Measurements from ENCODE around the gene TRAF3IP1.
"Not testable (repeated sequence)": the region's sequence is repeated elsewhere in the genome, so short reads cannot be mapped to it uniquely, and the experiment has no call there.

The TRAF3IP1 gene, protein sequence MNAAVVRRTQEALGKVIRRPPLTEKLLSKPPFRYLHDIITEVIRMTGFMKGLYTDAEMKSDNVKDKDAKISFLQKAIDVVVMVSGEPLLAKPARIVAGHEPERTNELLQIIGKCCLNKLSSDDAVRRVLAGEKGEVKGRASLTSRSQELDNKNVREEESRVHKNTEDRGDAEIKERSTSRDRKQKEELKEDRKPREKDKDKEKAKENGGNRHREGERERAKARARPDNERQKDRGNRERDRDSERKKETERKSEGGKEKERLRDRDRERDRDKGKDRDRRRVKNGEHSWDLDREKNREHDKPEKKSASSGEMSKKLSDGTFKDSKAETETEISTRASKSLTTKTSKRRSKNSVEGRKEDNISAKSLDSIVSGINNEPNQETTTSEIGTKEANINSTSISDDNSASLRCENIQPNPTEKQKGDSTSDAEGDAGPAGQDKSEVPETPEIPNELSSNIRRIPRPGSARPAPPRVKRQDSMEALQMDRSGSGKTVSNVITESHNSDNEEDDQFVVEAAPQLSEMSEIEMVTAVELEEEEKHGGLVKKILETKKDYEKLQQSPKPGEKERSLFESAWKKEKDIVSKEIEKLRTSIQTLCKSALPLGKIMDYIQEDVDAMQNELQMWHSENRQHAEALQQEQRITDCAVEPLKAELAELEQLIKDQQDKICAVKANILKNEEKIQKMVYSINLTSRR

DNA sequence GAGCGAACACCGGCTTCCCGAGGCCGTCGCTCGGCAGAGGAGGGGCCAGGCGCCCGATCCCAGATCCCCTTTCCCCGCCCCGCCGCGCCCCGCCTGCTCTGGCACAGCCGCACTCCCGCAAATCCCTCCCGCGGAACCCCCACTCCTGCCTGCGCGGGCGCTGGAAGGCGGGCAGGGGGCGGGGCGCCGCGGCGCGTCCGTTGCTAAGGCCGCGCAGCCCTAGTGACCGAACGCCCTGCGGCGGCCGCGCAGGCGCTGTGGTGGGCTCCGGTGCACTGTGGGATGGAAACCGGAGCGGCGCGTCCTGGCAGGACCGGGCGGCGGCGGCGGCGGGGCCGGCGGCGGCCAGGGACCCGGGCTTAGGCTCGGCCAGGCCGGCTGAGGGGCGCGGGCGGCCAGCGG is at the start of gene TRAF3IP1:
Gene TRAF3IP1 (plus strand): TSS at position 273 of the 402 bp plus-strand sequence. CDS start 145 bp downstream, outside the sequence.
- in situ Hi-C loops (cut with MboI; ENCODE audit: low sequenced_read_pairs) = no loop called here

DNA sequence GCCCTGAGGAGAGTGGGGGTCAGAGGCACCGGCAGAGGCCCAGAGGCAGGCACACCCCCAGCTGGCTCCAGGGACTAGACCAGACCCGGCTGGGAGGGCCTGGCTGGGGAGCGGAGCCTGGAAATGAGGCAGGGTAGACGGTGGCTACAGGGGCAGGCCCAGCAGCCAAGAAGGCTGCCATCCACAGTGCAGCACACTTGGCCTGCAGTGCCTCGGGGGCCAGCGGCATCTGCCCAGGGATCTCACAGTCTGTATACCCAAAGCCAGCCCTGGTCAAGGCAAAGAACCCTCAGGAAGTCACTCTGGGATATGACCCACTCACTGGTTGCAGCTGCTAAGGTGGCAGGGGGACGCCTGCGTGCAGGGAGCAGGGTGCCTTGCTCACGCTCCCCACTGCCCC is 49.7 kb upstream of the TRAF3IP1 start:
- in situ Hi-C loops (cut with MboI; ENCODE audit: low sequenced_read_pairs) = no loop called here

DNA sequence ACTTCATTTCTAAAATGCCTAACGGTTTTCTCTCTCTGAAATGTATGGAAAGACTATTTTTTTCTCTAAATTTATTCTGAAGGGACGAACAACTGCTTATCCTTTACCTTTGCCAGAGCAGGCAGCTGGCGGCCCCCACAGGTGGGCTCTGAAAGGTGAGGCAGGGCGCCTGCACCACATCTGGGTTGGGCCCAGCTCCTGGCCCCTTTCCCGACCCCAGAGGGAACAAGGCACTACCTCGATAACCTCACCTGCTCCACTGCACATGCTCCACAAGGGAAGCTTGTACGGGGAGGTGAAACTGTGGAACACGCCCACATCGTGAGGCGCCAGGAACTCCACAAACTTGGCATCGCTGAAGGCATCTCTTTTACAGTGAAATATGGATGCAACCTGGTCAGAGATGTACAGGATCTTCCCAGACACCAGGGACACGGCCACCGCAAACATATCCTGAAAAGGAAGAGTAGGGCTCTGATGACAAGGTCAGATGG is 49.2 kb upstream of the TRAF3IP1 start:
- in situ Hi-C loops (cut with MboI; ENCODE audit: low sequenced_read_pairs) = no loop called here

DNA sequence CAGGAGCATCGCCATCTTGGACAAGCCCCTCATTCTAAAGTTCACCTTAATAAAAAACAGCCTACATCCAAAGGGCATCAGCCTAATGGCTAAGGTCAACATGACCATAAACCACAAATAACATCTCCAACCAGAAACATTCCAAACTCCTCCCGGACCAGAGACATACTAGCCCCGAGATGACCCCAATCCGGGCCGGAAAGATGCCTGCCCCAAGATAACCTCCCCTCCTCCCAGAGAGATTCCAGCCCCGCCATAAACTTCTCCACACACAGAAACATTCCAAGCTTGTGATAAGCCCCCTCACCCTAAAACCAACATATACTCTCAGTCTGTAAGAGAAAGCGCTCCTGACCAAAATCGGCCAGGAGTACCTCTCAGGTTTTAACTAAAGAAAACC is 48.6 kb upstream of the TRAF3IP1 start:
- in situ Hi-C loops (cut with MboI; ENCODE audit: low sequenced_read_pairs) = not testable (repeated sequence)

DNA sequence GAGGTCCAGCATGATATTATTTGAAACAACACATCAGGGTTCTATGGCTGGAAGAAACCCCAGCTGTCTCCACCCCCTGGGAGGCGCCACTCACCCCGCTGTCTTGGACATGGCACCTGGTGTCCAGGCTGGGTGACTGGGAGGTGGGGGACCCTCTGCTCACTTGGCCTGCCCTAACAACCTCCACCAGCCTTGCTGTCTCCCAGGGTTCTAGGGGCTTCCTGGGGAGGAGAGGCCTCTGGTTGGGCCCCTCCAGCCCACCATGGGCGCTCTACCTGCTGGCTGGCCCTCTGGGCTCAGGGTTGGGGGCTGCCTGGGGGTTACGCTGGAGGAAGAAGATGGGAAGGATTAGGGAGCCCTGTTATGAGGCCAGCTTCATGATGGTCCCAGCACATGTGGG is 48.2 kb upstream of the TRAF3IP1 start:
- in situ Hi-C loops (cut with MboI; ENCODE audit: low sequenced_read_pairs) = no loop called here

DNA sequence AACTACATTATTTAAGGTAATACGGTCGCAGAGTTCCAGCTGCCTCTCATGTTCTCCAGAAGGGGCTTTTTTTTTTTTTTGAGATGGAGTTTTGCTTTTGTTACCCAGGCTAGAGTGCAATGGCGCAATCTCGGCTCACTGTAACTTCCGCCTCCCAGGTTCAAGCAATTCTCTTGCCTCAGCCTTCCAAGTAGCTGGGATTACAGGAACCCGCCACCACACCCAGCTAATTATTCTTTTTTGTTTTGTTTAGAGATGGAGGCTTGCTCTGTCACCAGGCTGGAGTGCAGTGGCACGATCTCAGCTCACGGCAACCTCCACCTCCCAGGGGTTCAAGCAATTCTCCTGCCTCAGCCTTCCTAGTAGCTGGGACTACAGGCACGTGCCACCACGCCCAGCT is 46.9 kb upstream of the TRAF3IP1 start:
- in situ Hi-C loops (cut with MboI; ENCODE audit: low sequenced_read_pairs) = not testable (repeated sequence)

DNA sequence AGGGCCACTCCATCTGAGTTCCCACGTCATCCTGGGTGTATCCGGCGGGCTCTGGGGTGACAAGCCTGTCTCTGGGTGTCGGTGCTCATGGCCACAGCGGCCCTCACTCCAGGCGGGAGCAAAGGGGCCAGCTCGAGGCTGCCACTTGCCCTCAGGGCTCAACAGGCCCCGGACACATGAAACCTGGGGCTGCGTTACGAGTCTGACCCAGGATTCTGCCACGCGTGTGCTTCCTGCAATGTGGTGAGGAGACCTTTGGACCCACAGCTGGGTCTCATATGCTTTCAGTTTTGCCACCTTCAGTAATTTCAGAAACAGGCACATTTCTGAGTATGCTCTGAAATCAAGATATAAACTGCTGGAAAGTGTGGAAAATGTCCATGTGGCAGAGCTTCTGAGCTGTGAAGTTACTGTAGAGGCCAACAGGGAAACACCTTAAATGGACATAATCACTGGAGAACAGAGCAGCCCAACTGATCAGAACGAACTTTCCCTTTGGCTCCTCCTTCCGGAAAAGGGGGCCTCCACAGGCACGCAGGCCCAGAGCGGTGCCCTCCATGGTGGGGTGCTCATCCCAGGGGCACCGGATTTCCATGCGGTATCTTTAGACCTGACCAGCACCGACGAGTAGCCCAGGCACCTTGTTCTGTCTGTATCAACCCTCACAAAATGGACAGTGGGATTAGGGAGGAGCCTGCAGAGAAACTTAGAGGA is 46.0 kb upstream of the TRAF3IP1 start:
- in situ Hi-C loops (cut with MboI; ENCODE audit: low sequenced_read_pairs) = no loop called here

DNA sequence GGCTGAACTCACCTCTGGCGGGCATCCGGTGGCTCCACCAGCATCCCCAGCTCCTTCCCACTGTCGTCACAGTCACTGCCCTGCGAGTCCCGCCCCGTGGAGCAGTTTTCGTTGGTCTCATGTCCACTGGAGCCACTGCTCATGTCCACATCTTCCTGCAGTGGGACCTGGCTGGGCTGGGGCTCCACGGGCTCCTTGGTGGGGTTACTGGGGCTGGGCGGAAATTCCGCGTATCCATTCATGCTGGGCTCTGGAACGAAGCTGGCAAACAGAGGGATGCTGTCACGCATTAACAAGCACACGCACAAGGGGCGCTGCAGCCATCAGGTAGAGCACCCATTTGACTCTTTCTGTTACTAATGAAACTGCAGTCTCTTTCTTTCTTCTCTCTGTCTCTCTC is 42.6 kb upstream of the TRAF3IP1 start:
- in situ Hi-C loops (cut with MboI; ENCODE audit: low sequenced_read_pairs) = no loop called here

DNA sequence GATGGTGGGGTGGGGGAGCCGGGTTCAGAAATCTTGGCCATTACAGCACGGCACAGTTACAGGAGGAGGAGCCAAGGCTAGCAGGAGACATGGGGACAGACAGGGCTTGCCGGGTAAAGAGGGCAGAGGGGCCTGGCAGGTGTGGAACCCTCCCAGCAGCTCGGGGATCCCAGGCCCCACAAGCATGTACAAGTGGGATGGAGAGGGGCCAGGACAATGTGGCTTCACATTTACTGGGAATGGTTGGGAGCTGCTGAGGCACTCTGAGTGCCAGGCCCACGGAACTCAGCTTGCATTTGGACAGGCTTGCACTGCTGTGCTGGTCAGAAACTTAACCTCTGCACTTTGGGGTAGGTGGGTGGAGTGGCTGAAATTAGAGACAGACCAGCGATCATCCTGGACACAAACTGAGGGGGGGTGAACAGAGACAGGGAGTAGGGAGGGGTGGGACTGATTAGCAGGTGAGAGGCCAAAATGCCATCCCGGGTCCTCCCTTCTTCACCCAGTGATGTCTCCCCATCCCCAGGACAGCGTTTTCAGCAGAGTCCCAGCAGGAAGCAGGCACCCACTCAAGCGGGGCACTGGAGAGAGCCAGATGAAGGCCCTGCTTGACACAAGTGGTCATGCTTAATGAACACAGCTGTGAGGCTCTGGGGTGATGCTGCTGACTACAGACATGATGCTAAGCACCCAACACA is 41.5 kb upstream of the TRAF3IP1 start:
- in situ Hi-C loops (cut with MboI; ENCODE audit: low sequenced_read_pairs) = no loop called here

DNA sequence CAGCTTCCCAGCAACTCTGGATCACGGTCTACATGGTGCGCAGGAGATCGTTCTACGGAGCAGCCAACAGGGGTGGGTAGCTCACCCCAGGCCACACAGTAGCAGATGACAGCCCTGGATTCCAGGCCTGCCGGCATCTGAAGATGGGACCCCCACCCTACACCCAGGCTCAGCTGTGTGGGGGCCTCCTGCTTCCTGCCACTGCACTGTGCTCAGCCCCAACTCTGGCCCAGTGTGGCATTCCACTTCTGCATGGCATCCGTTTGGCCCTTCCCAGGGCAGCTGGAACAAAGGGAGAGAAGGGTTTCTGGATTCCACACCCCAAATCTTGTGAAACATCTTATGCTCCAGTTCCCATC is 41.0 kb upstream of the TRAF3IP1 start:
- in situ Hi-C loops (cut with MboI; ENCODE audit: low sequenced_read_pairs) = no loop called here

DNA sequence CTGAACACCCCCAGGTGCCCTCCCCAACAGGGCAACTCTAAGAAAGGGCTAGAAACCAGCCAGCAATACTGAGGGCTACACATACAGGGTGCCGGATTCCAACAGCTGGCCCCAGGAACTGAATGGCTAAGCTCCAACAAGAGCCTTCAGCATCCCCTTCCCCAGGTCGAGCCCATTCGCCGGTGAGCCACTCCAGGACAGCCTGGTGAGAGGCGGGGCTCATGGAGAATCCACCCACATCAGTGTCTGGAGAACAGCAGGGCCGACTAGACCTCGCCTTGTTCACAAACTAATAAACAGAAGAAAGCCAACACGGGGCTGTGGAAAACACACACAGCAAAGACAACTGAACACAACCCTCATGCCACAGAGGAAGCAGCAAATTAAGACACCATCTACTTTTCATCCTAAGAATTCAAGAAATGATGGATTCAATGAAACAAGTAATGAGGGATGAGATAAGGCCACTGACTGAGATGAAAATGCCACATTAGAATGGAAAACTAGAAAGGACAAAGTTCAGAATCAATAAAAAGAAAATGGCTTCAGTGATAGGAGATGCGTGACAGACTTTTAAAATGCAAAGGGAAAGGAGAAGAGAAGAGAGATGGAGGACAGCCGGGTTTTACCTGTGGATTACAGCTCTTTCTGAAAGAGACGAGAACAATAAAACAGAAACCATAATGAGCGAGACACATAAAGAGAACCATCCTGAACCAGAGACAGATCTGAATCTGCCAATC is 40.1 kb upstream of the TRAF3IP1 start:
- in situ Hi-C loops (cut with MboI; ENCODE audit: low sequenced_read_pairs) = no loop called here

DNA sequence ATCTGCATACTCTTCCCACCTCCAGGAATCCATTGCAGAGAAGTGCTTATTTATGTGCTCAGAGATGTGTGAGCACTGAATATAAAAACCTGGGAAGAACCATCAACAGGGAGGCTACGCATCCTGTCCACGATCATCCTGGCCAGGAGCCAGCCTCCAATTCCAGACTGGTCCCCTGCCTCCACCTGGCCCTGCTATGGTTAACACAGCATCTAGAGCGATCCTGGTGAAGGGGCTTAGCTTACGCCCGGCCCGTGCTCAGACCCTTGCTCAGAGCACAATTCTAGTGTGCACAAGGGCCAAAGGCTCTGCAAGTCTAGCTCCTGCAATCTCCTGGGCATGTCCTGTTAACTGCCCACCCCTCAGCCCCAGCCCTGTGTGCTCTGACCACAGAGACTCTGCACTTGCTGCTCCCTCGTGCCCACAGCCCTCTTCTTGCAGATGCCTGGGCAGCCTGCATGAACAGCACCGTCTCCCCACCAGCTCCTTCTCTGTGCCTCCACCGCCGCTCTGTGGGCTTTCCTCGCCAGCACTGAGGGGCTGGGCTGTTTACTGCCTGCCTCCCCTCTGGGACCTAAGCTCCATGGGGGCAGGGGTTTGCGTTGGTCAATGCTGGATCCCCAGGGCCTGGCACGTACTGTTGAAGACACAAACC is 38.4 kb upstream of the TRAF3IP1 start:
- in situ Hi-C loops (cut with MboI; ENCODE audit: low sequenced_read_pairs) = no loop called here

DNA sequence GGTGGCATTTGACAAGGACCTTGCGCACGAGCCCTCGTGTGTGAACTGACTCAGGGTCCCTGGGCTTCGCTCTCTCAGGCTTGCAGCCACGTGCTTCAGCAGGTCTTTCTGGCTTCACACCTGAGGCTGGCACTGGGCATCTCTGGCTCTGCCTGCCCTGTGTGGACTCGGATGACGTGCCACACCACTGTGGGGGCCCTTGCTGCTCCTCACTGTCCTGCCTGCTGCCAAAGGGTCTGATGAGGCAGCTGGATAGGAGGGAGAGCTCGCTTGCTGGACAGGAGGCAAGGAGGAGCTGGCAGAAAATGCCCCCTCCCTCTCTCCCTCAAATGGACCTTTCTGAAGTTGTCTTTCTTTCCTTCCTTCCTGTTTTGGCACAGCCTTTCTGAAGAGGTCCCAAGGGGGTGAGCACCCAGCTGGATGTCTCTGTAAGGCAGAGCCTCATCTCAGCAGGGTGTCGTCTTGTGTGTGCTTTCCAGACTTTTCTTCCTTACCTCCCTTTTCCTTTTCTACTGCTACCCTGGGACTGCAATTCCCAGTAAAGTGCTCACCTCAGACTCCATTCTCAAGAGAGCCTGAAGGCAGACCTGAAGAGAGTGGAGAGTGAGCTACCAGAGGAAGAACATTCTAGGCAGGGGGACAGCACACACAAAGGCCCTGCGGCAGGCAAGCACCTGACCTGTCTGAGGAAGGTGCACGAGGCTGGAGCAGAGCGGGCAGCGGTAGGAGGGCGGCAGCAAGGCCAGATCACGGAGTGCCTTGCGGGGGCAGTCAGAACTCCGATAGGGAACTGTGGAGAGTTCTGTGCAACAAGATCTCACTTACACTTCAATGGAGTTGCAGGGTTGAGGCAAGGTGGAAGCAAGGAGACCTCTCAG is 37.2 kb upstream of the TRAF3IP1 start:
- in situ Hi-C loops (cut with MboI; ENCODE audit: low sequenced_read_pairs) = no loop called here

DNA sequence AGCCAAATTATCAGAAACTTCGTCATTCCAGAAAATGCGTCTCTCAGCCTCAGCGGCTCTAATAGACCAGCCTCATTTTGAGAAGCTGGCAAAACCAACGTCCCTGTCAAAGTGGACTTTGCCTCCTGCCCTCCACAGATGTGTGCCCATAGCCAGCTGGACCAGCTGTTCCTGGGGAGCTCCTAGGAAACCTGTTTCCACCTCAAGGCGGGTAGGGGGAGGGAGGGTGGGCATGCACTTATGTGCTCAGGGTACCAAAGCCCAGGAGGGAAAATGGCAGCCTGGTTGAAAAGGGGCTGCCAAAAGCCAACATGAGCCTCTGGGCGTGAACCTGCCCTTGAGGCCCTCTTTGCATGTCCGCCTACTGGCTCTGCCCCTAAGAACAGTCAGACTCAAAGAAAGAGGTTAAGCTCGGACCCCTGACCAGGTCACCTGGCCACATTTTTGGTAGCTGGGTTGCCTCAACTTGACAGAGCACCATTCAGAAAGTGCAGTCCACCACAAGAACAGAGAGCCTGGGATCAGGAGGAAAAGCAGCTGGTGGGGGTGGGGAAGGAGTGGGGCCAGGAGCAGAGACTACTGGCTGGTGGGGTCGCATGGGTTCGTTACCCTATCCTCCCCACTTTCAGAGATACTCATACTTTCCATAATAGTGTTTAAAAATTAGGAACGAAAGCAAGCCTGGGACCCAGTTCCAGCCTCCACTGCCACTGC is 35.4 kb upstream of the TRAF3IP1 start:
- in situ Hi-C loops (cut with MboI; ENCODE audit: low sequenced_read_pairs) = no loop called here

DNA sequence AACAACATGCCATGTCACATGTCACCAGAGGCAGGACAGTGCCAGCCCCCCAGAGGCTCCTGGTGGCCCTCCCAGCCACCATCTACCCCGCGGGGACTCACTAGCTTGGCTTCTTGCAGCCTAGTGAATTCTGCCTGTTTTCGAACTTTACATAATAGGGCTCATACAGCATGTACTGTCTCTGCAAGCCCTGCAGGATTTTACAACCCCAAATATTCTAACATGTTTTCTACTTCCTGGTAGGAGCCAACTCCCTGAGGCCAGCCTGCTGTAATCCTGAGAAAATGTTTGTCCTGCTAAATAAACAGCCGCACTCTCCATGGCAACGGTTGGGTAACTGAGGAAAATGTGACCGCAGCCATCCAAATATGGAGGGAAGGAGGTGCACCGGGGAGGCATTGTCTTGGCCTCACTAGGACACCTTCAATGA is 34.6 kb upstream of the TRAF3IP1 start:
- in situ Hi-C loops (cut with MboI; ENCODE audit: low sequenced_read_pairs) = no loop called here

DNA sequence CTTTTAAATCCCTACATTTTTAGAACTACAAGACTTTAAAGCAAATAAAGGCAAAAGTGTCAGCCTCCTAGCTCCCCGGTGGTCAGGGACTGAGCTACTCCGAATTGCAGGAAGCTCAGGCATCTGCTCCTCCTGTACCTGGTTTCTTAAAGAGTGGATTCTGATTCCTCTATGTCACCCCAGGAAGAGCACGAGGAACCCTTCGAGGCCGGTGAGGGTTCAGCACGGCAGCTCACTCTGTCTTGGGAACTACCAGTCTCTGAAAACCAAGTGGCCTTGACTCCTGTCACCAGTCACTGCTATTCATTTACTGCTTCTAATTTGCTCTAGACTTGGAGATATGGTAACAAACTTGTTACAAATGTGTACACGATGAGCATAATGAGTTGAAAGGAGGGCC is 34.2 kb upstream of the TRAF3IP1 start:
- in situ Hi-C loops (cut with MboI; ENCODE audit: low sequenced_read_pairs) = no loop called here

DNA sequence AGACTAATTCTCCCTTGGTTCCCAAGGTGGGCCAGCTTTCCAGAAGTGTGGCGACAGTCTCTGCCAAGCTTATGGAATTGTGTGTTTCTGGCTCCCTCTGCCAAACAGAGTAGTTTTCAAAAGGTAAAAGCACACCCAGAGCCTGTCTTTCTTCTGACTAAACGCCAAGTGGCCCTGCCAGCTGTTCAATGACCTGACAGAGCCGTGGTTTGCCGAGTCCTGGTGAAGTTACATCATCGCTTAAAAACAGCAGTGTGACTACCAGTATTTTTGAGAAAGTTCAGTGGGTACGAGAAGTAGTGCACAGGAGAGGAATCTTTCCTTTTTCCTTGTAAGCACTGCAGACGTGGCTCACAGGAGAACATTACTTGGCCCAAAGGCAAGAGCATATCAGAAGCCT is 33.8 kb upstream of the TRAF3IP1 start:
- in situ Hi-C loops (cut with MboI; ENCODE audit: low sequenced_read_pairs) = no loop called here

Data from HL-60/S4 treated with phorbol 12-myristate 13-acetate at 8.2 ng/mL for 4 days and 3 days (cell line).